Measurements from ENCODE around the gene SPATS2L.

GRCh38 chr2:200430017-200430416 is 123.5 kb downstream of the SPATS2L start:
- TF ChIP-seq USF1 (IDR thresholded peaks at IDR 0.05) = no peak
- TF ChIP-seq RAD21 (IDR thresholded peaks at IDR 0.05; ENCODE audit: low read depth) = no peak
- TF ChIP-seq EGR1 (IDR thresholded peaks at IDR 0.05) = no peak
- no peak for TF ChIP-seq CEBPB (IDR thresholded peaks at IDR 0.05)

Data from Ishikawa (cell line).